Measurements from ENCODE around the gene CLDN1. TPM values are rescaled to one million over a fixed set of nuclear protein-coding genes. Genes with fewer than 3 reads are reported as not detected.

CLDN1 gene
- total and polyA plus RNA-seq, 2 of the 13 experiments (the other 11 are each of a cell fraction or from before 2014, with no cell fraction given) = 42.7 to 51.6 TPM

DNA sequence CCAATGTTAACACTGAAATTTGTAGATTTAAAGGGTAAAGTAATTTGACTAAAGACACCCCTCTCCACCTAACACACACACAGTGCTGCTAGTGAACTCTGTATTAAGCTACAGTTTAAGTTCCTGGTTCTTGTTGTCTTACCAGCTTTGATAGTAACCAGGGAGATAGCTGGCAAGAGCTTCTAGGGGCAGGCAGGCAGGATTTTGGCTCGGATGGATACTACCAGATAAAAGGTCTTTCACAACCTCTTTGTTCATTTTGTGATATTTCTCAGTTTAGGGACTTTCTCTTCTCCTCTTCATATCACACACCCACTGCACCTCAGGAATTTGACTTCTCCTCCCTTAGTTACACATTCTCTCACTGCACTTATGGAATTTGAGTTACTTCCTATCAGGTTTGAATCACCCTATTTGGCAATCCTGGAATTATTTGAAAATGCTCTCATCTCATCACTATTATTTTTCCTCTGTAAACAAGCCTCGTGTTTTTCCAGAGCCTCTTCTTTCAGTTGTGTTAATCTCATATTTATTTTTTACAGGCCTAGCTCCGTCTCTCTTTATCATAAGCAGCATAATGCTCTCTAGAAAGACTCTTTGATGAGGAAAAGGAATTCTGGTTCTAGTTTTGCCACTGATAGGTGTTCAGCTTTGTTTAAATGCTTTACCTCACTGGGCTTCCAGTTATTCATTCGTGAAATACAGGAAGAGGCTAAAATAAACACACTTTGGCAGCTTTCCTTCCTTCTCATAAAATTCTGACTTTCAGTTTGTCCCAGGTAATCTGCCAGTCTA is 23.0 kb upstream of the CLDN1 start (continued):
- TF ChIP-seq MYNN (CRISPR knock-in tag; IDR thresholded peaks at IDR 0.05; ENCODE audit: low read depth) (no peak), ARNT (IDR thresholded peaks at IDR 0.05) (no peak), SP5 (CRISPR knock-in tag; IDR thresholded peaks at IDR 0.05; ENCODE audit: borderline replicate concordance, low read depth) (peak; percentile 92), SMAD1 (CRISPR knock-in tag; IDR thresholded peaks at IDR 0.05; ENCODE audit: borderline replicate concordance, low read depth) (no peak), ZNF605 (CRISPR knock-in tag; IDR thresholded peaks at IDR 0.05) (no peak), ZNF432 (CRISPR knock-in tag; IDR thresholded peaks at IDR 0.05; ENCODE audit: borderline replicate concordance) (no peak), NFYB (CRISPR knock-in tag; IDR thresholded peaks at IDR 0.05) (no peak), HNRNPH1 (optimal IDR thresholded peaks at IDR 0.05; ENCODE audit: low read depth, low read length) (no peak), TBX3 (IDR thresholded peaks at IDR 0.05; ENCODE audit: borderline replicate concordance) (peak; percentile 29; the same call in 1 of the 2 replicates), ZNF543 (CRISPR knock-in tag; IDR thresholded peaks at IDR 0.05) (no peak), ZNF552 (CRISPR knock-in tag; IDR thresholded peaks at IDR 0.05; ENCODE audit: borderline replicate concordance) (no peak), CCDC6 (CRISPR knock-in tag; IDR thresholded peaks at IDR 0.05) (no peak), ZNF547 (CRISPR knock-in tag; IDR thresholded peaks at IDR 0.05) (no peak), DPF2 (CRISPR knock-in tag; IDR thresholded peaks at IDR 0.05; ENCODE audit: borderline replicate concordance, low read depth) (0 out of 2 replicates have a peak, but pooled peaks have one; percentile 42), CBFB (CRISPR knock-in tag; IDR thresholded peaks at IDR 0.05) (no peak; the same call in 1 of the 2 replicates), MBD4 (IDR thresholded peaks at IDR 0.05; ENCODE audit: borderline replicate concordance, low read length) (no peak), ZNF747 (CRISPR knock-in tag; IDR thresholded peaks at IDR 0.05; ENCODE audit: borderline replicate concordance) (no peak), SALL2 (CRISPR knock-in tag; IDR thresholded peaks at IDR 0.05) (0 out of 2 replicates have a peak, but pooled peaks have one; percentile 44), KDM4B (CRISPR knock-in tag; IDR thresholded peaks at IDR 0.05) (no peak)
- TF ChIP-seq, protein P1, sequence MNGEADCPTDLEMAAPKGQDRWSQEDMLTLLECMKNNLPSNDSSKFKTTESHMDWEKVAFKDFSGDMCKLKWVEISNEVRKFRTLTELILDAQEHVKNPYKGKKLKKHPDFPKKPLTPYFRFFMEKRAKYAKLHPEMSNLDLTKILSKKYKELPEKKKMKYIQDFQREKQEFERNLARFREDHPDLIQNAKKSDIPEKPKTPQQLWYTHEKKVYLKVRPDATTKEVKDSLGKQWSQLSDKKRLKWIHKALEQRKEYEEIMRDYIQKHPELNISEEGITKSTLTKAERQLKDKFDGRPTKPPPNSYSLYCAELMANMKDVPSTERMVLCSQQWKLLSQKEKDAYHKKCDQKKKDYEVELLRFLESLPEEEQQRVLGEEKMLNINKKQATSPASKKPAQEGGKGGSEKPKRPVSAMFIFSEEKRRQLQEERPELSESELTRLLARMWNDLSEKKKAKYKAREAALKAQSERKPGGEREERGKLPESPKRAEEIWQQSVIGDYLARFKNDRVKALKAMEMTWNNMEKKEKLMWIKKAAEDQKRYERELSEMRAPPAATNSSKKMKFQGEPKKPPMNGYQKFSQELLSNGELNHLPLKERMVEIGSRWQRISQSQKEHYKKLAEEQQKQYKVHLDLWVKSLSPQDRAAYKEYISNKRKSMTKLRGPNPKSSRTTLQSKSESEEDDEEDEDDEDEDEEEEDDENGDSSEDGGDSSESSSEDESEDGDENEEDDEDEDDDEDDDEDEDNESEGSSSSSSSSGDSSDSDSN (CRISPR knock-in tag; IDR thresholded peaks at IDR 0.05) = no peak
- TF ChIP-seq, protein P2, sequence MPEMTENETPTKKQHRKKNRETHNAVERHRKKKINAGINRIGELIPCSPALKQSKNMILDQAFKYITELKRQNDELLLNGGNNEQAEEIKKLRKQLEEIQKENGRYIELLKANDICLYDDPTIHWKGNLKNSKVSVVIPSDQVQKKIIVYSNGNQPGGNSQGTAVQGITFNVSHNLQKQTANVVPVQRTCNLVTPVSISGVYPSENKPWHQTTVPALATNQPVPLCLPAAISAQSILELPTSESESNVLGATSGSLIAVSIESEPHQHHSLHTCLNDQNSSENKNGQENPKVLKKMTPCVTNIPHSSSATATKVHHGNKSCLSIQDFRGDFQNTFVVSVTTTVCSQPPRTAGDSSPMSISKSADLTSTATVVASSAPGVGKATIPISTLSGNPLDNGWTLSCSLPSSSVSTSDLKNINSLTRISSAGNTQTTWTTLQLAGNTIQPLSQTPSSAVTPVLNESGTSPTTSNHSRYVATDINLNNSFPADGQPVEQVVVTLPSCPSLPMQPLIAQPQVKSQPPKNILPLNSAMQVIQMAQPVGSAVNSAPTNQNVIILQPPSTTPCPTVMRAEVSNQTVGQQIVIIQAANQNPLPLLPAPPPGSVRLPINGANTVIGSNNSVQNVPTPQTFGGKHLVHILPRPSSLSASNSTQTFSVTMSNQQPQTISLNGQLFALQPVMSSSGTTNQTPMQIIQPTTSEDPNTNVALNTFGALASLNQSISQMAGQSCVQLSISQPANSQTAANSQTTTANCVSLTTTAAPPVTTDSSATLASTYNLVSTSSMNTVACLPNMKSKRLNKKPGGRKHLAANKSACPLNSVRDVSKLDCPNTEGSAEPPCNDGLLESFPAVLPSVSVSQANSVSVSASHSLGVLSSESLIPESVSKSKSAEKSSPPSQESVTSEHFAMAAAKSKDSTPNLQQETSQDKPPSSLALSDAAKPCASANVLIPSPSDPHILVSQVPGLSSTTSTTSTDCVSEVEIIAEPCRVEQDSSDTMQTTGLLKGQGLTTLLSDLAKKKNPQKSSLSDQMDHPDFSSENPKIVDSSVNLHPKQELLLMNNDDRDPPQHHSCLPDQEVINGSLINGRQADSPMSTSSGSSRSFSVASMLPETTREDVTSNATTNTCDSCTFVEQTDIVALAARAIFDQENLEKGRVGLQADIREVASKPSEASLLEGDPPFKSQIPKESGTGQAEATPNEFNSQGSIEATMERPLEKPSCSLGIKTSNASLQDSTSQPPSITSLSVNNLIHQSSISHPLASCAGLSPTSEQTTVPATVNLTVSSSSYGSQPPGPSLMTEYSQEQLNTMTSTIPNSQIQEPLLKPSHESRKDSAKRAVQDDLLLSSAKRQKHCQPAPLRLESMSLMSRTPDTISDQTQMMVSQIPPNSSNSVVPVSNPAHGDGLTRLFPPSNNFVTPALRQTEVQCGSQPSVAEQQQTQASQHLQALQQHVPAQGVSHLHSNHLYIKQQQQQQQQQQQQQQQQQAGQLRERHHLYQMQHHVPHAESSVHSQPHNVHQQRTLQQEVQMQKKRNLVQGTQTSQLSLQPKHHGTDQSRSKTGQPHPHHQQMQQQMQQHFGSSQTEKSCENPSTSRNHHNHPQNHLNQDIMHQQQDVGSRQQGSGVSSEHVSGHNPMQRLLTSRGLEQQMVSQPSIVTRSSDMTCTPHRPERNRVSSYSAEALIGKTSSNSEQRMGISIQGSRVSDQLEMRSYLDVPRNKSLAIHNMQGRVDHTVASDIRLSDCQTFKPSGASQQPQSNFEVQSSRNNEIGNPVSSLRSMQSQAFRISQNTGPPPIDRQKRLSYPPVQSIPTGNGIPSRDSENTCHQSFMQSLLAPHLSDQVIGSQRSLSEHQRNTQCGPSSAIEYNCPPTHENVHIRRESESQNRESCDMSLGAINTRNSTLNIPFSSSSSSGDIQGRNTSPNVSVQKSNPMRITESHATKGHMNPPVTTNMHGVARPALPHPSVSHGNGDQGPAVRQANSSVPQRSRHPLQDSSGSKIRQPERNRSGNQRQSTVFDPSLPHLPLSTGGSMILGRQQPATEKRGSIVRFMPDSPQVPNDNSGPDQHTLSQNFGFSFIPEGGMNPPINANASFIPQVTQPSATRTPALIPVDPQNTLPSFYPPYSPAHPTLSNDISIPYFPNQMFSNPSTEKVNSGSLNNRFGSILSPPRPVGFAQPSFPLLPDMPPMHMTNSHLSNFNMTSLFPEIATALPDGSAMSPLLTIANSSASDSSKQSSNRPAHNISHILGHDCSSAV (CRISPR knock-in tag; IDR thresholded peaks at IDR 0.05; ENCODE audit: borderline replicate concordance) = no peak
